Colonic mucosa (tissue), 4 donors: ENCODE data around the gene IMPDH2. TPM values are rescaled to one million over a fixed set of nuclear protein-coding genes. Genes with fewer than 3 reads are reported as not detected.

ENCODE experiments used
- DNase-seq: peaks from one replicate; pipeline ENCODE4 v3.0.0-alpha.2; 2020
- H3K27ac ChIP-seq: fragments of 200-600 bp; one replicate; pipeline ENCODE4 v1.8.0; 2021
- H3K27me3 ChIP-seq: fragments of 200-600 bp; one replicate; pipeline ENCODE4 v1.8.0; 2021
- H3K36me3 ChIP-seq: fragments of 200-600 bp; one replicate; pipeline ENCODE4 v1.8.0; 2021
- H3K4me1 ChIP-seq: fragments of 200-600 bp; one replicate; pipeline ENCODE4 v1.8.0; 2021; ENCODE audit warnings: mild to moderate bottlenecking
- H3K4me3 ChIP-seq: fragments of 200-600 bp; one replicate; pipeline ENCODE4 v1.8.0; 2021
- H3K9ac ChIP-seq, 2 donors: one replicate each; pipeline ENCODE4 v1.7.0; 2013; ENCODE audit warnings: control low read depth in 2 of 2, low read depth in 2 of 2, low read length in 2 of 2
- H3K9me3 ChIP-seq: fragments of 200-600 bp; one replicate; pipeline ENCODE4 v1.8.0; 2021
- CTCF ChIP-seq: fragments of 200-600 bp; IDR thresholded peaks from one replicate; pipeline ENCODE4 v1.8.0; 2022; ENCODE audit warnings: antibody characterized with exemption, mild to moderate bottlenecking
- intact Hi-C: fragments of 100-400 bp; cut with DNase I; formaldehyde crosslinking; loops from one replicate; pipeline ENCODE4 v1.14.1; 2022
- total RNA-seq, 2 donors: library from RNA; stranded (reverse); fragmentation: NEBNext Ultra II Directional in 1 of 2; extraction: Animal tissue kit (Norgen Biotek cat#: 25700) in 1 of 2; gene quantifications; one replicate each; pipeline ENCODE4 v1.2.1, GENCODE V29; 2021
- donor health status: healthy.
- donor health status: DM: no; HTN: no; CAD: no.
- donor health status: DM: no; HTN: no; CAD: no.

IMPDH2 gene
- total RNA-seq, 2 donors from 2014 or later, result 126 to 249 TPM

- Histone ChIP-seq H3K9me3 (no peaks in the 10 kb centered on the region), H3K27ac (no peak overlapping the region), H3K27me3 (no peaks in the 10 kb centered on the region), H3K4me1 (no peaks in the 10 kb centered on the region), H3K9ac (no peak overlapping the region), H3K4me3 (no peak overlapping the region), H3K36me3 (peaks cover 8% of the 10 kb centered on the region)
- intact Hi-C loops, result no loop called here
- no peak for DNase-seq
- TF ChIP-seq CTCF, result no peak
Observed at GRCh38 chr3:49054344-49054862, 25.2 kb upstream of the IMPDH2 start.

DNA sequence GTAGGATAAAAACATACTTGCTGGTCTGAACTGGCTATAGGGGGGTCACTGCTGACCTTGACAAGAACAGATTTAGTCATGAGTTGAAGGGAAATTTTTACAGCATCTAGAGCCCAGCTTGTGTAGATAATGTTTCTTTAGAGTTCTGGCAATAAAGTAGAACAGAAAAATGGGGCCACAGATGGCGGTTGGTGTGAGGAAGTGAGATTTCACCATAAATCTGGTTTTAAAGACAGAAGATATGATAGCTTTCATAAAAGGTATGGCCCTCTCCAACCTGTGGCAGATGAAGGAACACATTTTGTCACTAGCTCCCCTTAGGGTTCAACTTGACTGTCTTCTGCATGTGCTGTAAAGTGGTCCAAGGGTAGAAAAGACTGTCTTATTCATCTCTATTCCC lies 24.3 kb upstream of the IMPDH2 start:
- H3K4me3 ChIP-seq, result no peak overlapping the region
- no peaks in the 10 kb centered on the region for H3K4me1 ChIP-seq
- no peak for TF ChIP-seq CTCF
- no peak overlapping the region for H3K27ac ChIP-seq
- no peaks in the 10 kb centered on the region for H3K27me3 ChIP-seq
- no peaks in the 10 kb centered on the region for H3K9me3 ChIP-seq
- peaks cover 8% of the 10 kb centered on the region for H3K36me3 ChIP-seq
- intact Hi-C loops, result no loop called here
- no peak for DNase-seq
- H3K9ac ChIP-seq, result no peak overlapping the region

GRCh38 chr3:49035281-49035680 lies 6.1 kb upstream of the IMPDH2 start:
- no peak for TF ChIP-seq CTCF
- peaks cover 13% of the 10 kb centered on the region for H3K36me3 ChIP-seq
- H3K27me3 ChIP-seq, result no peaks in the 10 kb centered on the region
- no peak overlapping the region for H3K9ac ChIP-seq
- DNase-seq, result no peak
- H3K4me1 ChIP-seq, result no peaks in the 10 kb centered on the region
- H3K27ac ChIP-seq, result no peak overlapping the region
- intact Hi-C loops, result no loop called here
- H3K9me3 ChIP-seq, result no peaks in the 10 kb centered on the region
- H3K4me3 ChIP-seq, result no peak overlapping the region

GRCh38 chr3:49034650-49035049 lies 5.5 kb upstream of the IMPDH2 start:
- H3K4me1 ChIP-seq, result no peaks in the 10 kb centered on the region
- no peaks in the 10 kb centered on the region for H3K9me3 ChIP-seq
- TF ChIP-seq CTCF, result no peak
- intact Hi-C loops, result no loop called here
- DNase-seq, result no peak
- no peak overlapping the region for H3K27ac ChIP-seq
- peaks cover 13% of the 10 kb centered on the region for H3K36me3 ChIP-seq
- no peak overlapping the region for H3K9ac ChIP-seq
- H3K4me3 ChIP-seq, result no peak overlapping the region
- H3K27me3 ChIP-seq, result no peaks in the 10 kb centered on the region

DNA sequence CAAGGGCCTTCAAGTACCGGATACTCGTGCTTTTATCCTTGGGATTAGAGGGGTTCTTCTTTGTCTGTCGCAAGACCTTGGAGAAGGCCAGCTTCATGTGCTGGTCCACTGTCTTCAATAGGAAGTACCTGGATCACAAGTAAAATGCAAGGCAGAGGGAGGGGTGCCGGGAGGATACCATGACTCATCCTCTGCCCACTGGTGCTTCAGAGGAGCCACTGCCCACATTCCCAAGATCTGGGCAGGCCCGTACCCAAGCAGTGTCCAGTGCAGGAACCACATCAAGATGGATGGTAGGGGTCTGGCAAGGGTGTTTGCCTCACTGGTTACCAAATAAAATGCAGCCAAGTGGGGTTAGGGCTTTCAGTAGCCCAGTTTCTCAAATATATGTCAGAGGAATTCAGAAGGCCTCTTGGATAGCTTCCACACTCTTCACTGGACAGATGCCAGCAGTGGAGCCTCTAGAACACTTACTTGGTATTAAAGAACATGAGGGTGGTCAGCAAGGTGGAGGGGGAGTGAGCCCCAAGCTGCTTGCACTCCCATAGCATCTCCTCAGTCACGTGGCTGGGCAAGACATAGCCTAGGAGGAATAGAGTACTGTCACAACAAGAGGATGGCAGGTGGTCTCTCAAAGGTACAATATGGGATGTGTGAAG lies 3.6 kb upstream of the IMPDH2 start:
- peaks cover 7% of the 10 kb centered on the region for H3K4me1 ChIP-seq
- no peaks in the 10 kb centered on the region for H3K9me3 ChIP-seq
- H3K27me3 ChIP-seq, result no peaks in the 10 kb centered on the region
- peaks cover 13% of the 10 kb centered on the region for H3K36me3 ChIP-seq
- H3K4me3 ChIP-seq, result no peak overlapping the region
- H3K9ac ChIP-seq, result no peak overlapping the region
- DNase-seq, result no peak
- TF ChIP-seq CTCF, result no peak
- no peak overlapping the region for H3K27ac ChIP-seq
- intact Hi-C loops, result no loop called here
